Ascending aorta (tissue), 2 donors: ENCODE data around the gene MGST2. TPM values are rescaled to one million over a fixed set of nuclear protein-coding genes. Genes with fewer than 3 reads are reported as not detected.
"Not testable (repeated sequence)": the region's sequence is repeated elsewhere in the genome, so short reads cannot be mapped to it uniquely, and the experiment has no call there.

ENCODE experiments used
- DNase-seq, 2 donors: peaks; one replicate each; pipeline ENCODE4 v3.0.0-alpha.2; 2019; ENCODE audit warnings: low spot score in 2 of 2
- H3K27ac ChIP-seq, 2 donors: fragments of 200-600 bp; sonication (generic); one replicate each; pipeline ENCODE4 v1.5.1; 2016 to 2017; ENCODE audit warnings: mild to moderate bottlenecking in 1 of 2
- H3K27me3 ChIP-seq: fragments of 200-600 bp; sonication (generic); one replicate; pipeline ENCODE4 v1.5.1; 2017
- H3K36me3 ChIP-seq, 2 donors: fragments of 200-600 bp; sonication (generic); one replicate each; pipeline ENCODE4 v1.5.1; 2016
- H3K4me1 ChIP-seq, 2 donors: fragments of 200-600 bp; sonication (generic); one replicate each; pipeline ENCODE4 v1.5.1; 2016 to 2017; ENCODE audit warnings: mild to moderate bottlenecking in 1 of 2
- H3K4me3 ChIP-seq, 2 donors: fragments of 200-600 bp; sonication (generic); one replicate each; pipeline ENCODE4 v1.5.1; 2016 to 2017; ENCODE audit warnings: mild to moderate bottlenecking in 1 of 2
- H3K9me3 ChIP-seq, 2 donors: fragments of 200-600 bp; sonication (generic); one replicate each; pipeline ENCODE4 v1.5.1; 2016
- CTCF ChIP-seq, 3 experiments: fragments of 200-600 bp in 2 of 3; fragments of 450-650 bp in 1 of 3; sonication (generic) in 2 of 3; IDR thresholded peaks; one replicate each; pipeline ENCODE4 v1.5.1; 2016 to 2019; ENCODE audit warnings: antibody characterized with exemption in 3 of 3, mild to moderate bottlenecking in 1 of 3, moderate library complexity in 1 of 3
- intact Hi-C: fragments of 100-400 bp; cut with DNase I; formaldehyde crosslinking; loops from one replicate; pipeline ENCODE4 v1.15.1; 2023
- total RNA-seq: library from RNA; depleted of rRNA; stranded (reverse); fragments of >200 nt; gene quantifications from one replicate; pipeline ENCODE4 v1.1.0, GENCODE V29; 2016

The MGST2 gene
- total RNA-seq, 1 donor from 2014 or later = 34.4 TPM

GRCh38 chr4:139630991-139631390 is 34.6 kb upstream of the MGST2 start:
- no peak overlapping the region for H3K27ac ChIP-seq
- no peaks in the 10 kb centered on the region for H3K9me3 ChIP-seq
- DNase-seq = no peak
- H3K4me1 ChIP-seq = no peaks in the 10 kb centered on the region
- no peak for TF ChIP-seq CTCF (IDR thresholded peaks at IDR 0.05)
- no peaks in the 10 kb centered on the region for H3K27me3 ChIP-seq
- H3K36me3 ChIP-seq = no peaks in the 10 kb centered on the region
- no peak overlapping the region for H3K4me3 ChIP-seq
- intact Hi-C loops = loop anchor here (5.0 kb wide), 2 partner anchors 134 to 214 kb away; no protein-coding TSS in a partner anchor

GRCh38 chr4:139631791-139632190 is 33.8 kb upstream of the MGST2 start:
- no peak overlapping the region for H3K27ac ChIP-seq
- TF ChIP-seq CTCF (IDR thresholded peaks at IDR 0.05) = no peak
- H3K9me3 ChIP-seq = no peaks in the 10 kb centered on the region
- no peak for DNase-seq
- no peaks in the 10 kb centered on the region for H3K4me1 ChIP-seq
- intact Hi-C loops = loop anchor here (5.0 kb wide), 2 partner anchors 134 to 214 kb away; no protein-coding TSS in a partner anchor
- no peak overlapping the region for H3K4me3 ChIP-seq
- no peaks in the 10 kb centered on the region for H3K27me3 ChIP-seq
- H3K36me3 ChIP-seq = no peaks in the 10 kb centered on the region

GRCh38 chr4:139632739-139633138 is 32.9 kb upstream of the MGST2 start:
- H3K4me3 ChIP-seq, H3K4me1 ChIP-seq, H3K36me3 ChIP-seq, H3K27ac ChIP-seq, H3K27me3 ChIP-seq, H3K9me3 ChIP-seq, DNase-seq: not testable (repeated sequence)
- intact Hi-C loops = loop anchor here (5.0 kb wide), 2 partner anchors 135 to 215 kb away; no protein-coding TSS in a partner anchor

- no peaks in the 10 kb centered on the region for H3K27me3 ChIP-seq
- intact Hi-C loops = loop anchor here (5.0 kb wide), 2 partner anchors 136 to 216 kb away; no protein-coding TSS in a partner anchor
- no peak for DNase-seq
- no peaks in the 10 kb centered on the region for H3K4me1 ChIP-seq
- H3K9me3 ChIP-seq = peaks cover 0 to 6% of the 10 kb centered on the region in 2 donors
- H3K36me3 ChIP-seq = no peaks in the 10 kb centered on the region
- peak overlapping the region in 1 of 2 donors; percentile 52 for H3K4me3 ChIP-seq
- H3K27ac ChIP-seq = no peak overlapping the region
- no peak for TF ChIP-seq CTCF (IDR thresholded peaks at IDR 0.05)
These were observed 32.4 kb upstream of the MGST2 start for GRCh38 chr4:139633195-139633594.

GRCh38 chr4:139633661-139634060 is 32.0 kb upstream of the MGST2 start:
- H3K4me1 ChIP-seq = no peaks in the 10 kb centered on the region
- peak overlapping the region; percentile 31 to 52 for H3K4me3 ChIP-seq
- intact Hi-C loops = loop anchor here (5.0 kb wide), 2 partner anchors 136 to 216 kb away; no protein-coding TSS in a partner anchor
- H3K36me3 ChIP-seq = no peaks in the 10 kb centered on the region
- peak in 2 of 3 experiments; percentile 39 to 56 for TF ChIP-seq CTCF (IDR thresholded peaks at IDR 0.05)
- no peak overlapping the region for H3K27ac ChIP-seq
- peaks cover 0 to 11% of the 10 kb centered on the region in 2 donors for H3K9me3 ChIP-seq
- no peaks in the 10 kb centered on the region for H3K27me3 ChIP-seq
- DNase-seq = no peak

- intact Hi-C loops = no loop called here
- TF ChIP-seq CTCF (IDR thresholded peaks at IDR 0.05) = no peak
- peaks cover 0 to 15% of the 10 kb centered on the region in 2 donors for H3K9me3 ChIP-seq
- H3K4me1 ChIP-seq = no peaks in the 10 kb centered on the region
- no peaks in the 10 kb centered on the region for H3K27me3 ChIP-seq
- no peak overlapping the region for H3K27ac ChIP-seq
- no peak overlapping the region for H3K4me3 ChIP-seq
- no peaks in the 10 kb centered on the region for H3K36me3 ChIP-seq
- DNase-seq = no peak
These were observed 29.7 kb upstream of the MGST2 start for GRCh38 chr4:139635966-139636365.

- H3K4me1 ChIP-seq, H3K36me3 ChIP-seq, H3K27me3 ChIP-seq, intact Hi-C loops, DNase-seq, H3K4me3 ChIP-seq, H3K27ac ChIP-seq: not testable (repeated sequence)
- peaks cover 0 to 15% of the 10 kb centered on the region in 2 donors for H3K9me3 ChIP-seq
These were observed 27.3 kb upstream of the MGST2 start for GRCh38 chr4:139638306-139638705.
